H1 (cell line): Measurements from ENCODE around the gene LMAN1. TPM values are rescaled to one million over a fixed set of nuclear protein-coding genes. Genes with fewer than 3 reads are reported as not detected.

Experiments
- SUZ12 ChIP-seq: fragments of 200-600 bp; sonication (generic); IDR thresholded peaks from 2 replicates; pipeline ENCODE4 v1.6.1; 2012; ENCODE audit warnings: mild to moderate bottlenecking, inconsistent platforms, low read length, moderate library complexity, mixed read lengths
- polyA plus RNA-seq, 7 experiments: library from polyadenylated mRNA; depleted of rRNA in 3 of 7; stranded (reverse) in 5 of 7; unstranded in 2 of 7; fragments of >200 nt in 5 of 7; fragments of 200-250 nt in 2 of 7; gene quantifications; 1 replicate in 5 of 7; 2 replicates in 1 of 7; 4 replicates in 1 of 7; pipeline versions ENCODE4 v1.2.1 to v1.2.3, GENCODE V29; 2011 to 2013; ENCODE audit warnings: missing spikeins in 2 of 7, mixed read lengths in 2 of 7
- total RNA-seq: library from RNA; stranded (reverse); fragmentation: NEBNext Ultra II Directional; extraction: Animal tissue kit (Norgen Biotek cat#: 25700); gene quantifications from 2 replicates; pipeline ENCODE4 v1.2.1, GENCODE V29; 2021

The LMAN1 gene
- total and polyA plus RNA-seq, 2 of the 8 experiments (the other 6 are each of a cell fraction or from before 2014, with no cell fraction given) = 20.3 to 73.6 TPM

DNA sequence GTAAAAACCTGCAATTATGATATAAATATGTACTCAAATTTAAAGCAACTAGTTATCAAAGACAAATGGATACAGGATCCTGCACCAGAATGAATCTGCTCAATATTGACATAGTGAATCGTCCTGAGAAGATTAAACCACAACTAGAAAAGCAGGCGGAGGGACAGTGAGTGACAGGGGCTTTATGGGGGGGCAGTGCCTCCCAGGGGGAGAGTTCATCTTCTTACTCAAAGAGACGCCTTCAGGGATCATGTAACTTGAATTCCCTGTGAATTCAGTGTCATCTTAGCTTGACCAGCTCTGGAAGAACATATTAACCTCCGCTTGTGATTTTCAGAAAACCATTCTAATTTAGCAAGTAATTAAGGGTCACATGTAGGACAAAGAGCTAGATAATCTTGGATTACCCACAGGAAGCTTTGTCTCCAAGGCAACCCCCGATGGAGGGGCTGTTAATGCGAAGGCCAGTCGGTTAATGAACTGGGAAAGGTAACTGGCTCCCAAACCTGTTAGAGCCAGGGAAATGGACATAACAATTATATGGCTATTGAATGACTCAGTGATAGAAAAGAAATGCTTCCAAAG is 17.4 kb upstream of the LMAN1 start (continued):
- TF ChIP-seq SUZ12 = no peak
